Measurements from ENCODE around the gene LCN1.
A peak's percentile ranks its signal among the peaks of the same experiment; 100 is the strongest.

Gene LCN1

GRCh38 chr9:135498381-135499126, 22.7 kb upstream of the LCN1 start:
- Histone ChIP-seq H3K36me3 (peaks cover 21% of the 10 kb centered on the region), H3K9ac (no peak overlapping the region), H3K27ac (no peak overlapping the region), H3K4me1 (peaks cover 20% of the 10 kb centered on the region), H3K4me2 (peak overlapping the region; percentile 100), H3K4me3 (no peak overlapping the region), H4K20me1 (peaks cover 28% of the 10 kb centered on the region), H3K27me3 (no peaks in the 10 kb centered on the region), H3K9me3 (no peaks in the 10 kb centered on the region)
- TF ChIP-seq Cebpa-rat (IDR thresholded peaks at IDR 0.05): no peak

- H3K9ac ChIP-seq: peak overlapping the region; percentile 97
- H3K27ac ChIP-seq: peak overlapping the region; percentile 95; the same call in 1 of the 2 replicates
- H4K20me1 ChIP-seq: peaks cover 38% of the 10 kb centered on the region
- TF ChIP-seq Cebpa-rat (IDR thresholded peaks at IDR 0.05): no peak
- H3K9me3 ChIP-seq: no peaks in the 10 kb centered on the region
- H3K4me1 ChIP-seq: peaks cover 20% of the 10 kb centered on the region
- peaks cover 30% of the 10 kb centered on the region for H3K36me3 ChIP-seq
- peak overlapping the region; percentile 98 for H3K4me3 ChIP-seq
- no peaks in the 10 kb centered on the region for H3K27me3 ChIP-seq
- peak overlapping the region; percentile 100 for H3K4me2 ChIP-seq
Observed at GRCh38 chr9:135499326-135500070, 21.7 kb upstream of the LCN1 start.

- TF ChIP-seq Cebpa-rat (IDR thresholded peaks at IDR 0.05): no peak
- H3K9ac ChIP-seq: peak overlapping the region; percentile 97
- no peaks in the 10 kb centered on the region for H3K27me3 ChIP-seq
- H3K4me3 ChIP-seq: peak overlapping the region; percentile 98
- H3K36me3 ChIP-seq: peaks cover 36% of the 10 kb centered on the region
- H4K20me1 ChIP-seq: peaks cover 44% of the 10 kb centered on the region
- peaks cover 20% of the 10 kb centered on the region for H3K4me1 ChIP-seq
- H3K27ac ChIP-seq: peak overlapping the region; percentile 95; the same call in 1 of the 2 replicates
- no peaks in the 10 kb centered on the region for H3K9me3 ChIP-seq
- H3K4me2 ChIP-seq: peak overlapping the region; percentile 100
Observed at GRCh38 chr9:135500071-135500524, 21.1 kb upstream of the LCN1 start.

GRCh38 chr9:135500525-135501260, 20.5 kb upstream of the LCN1 start, which contains the start of gene MRPS2:
Gene MRPS2, plus strand, starts transcription at chr9:135500682. Its CDS starts 29 bp downstream, at chr9:135500711.
- no peak for TF ChIP-seq Cebpa-rat (IDR thresholded peaks at IDR 0.05)

GRCh38 chr9:135501261-135502167, 19.7 kb upstream of the LCN1 start:
- Histone ChIP-seq H3K27ac (peak overlapping the region; percentile 95), H3K9ac (peak overlapping the region; percentile 97), H3K27me3 (no peaks in the 10 kb centered on the region), H3K4me1 (peaks cover 20% of the 10 kb centered on the region), H3K4me2 (peak overlapping the region; percentile 100), H3K9me3 (no peaks in the 10 kb centered on the region), H3K36me3 (peaks cover 47% of the 10 kb centered on the region), H4K20me1 (peaks cover 53% of the 10 kb centered on the region), H3K4me3 (peak overlapping the region; percentile 98)
- TF ChIP-seq Cebpa-rat (IDR thresholded peaks at IDR 0.05): no peak

More at GRCh38 chr9:135500525-135501260, 20.5 kb upstream of the LCN1 start, which contains the start of gene MRPS2:
- Histone ChIP-seq H3K36me3 (peaks cover 42% of the 10 kb centered on the region), H3K27me3 (no peaks in the 10 kb centered on the region), H3K4me1 (peaks cover 20% of the 10 kb centered on the region), H3K4me3 (peak within 1 kb of the TSS; percentile 98), H3K27ac (peak within 1 kb of the TSS; percentile 95), H4K20me1 (peaks cover 50% of the 10 kb centered on the region), H3K4me2 (peak within 1 kb of the TSS; percentile 100), H3K9me3 (no peaks in the 10 kb centered on the region), H3K9ac (peak within 1 kb of the TSS; percentile 97)

GRCh38 chr9:135502168-135502872, 18.9 kb upstream of the LCN1 start:
- H3K4me3 ChIP-seq: peak overlapping the region; percentile 98
- peaks cover 53% of the 10 kb centered on the region for H4K20me1 ChIP-seq
- H3K27me3 ChIP-seq: no peaks in the 10 kb centered on the region
- H3K27ac ChIP-seq: peak overlapping the region; percentile 95; the same call in 1 of the 2 replicates
- no peak for TF ChIP-seq Cebpa-rat (IDR thresholded peaks at IDR 0.05)
- H3K9ac ChIP-seq: peak overlapping the region; percentile 97; the same call in 1 of the 2 replicates
- H3K36me3 ChIP-seq: peaks cover 47% of the 10 kb centered on the region
- H3K4me2 ChIP-seq: peak overlapping the region; percentile 100
- no peaks in the 10 kb centered on the region for H3K9me3 ChIP-seq
- H3K4me1 ChIP-seq: peaks cover 20% of the 10 kb centered on the region

GRCh38 chr9:135502873-135503321, 18.3 kb upstream of the LCN1 start:
- no peaks in the 10 kb centered on the region for H3K27me3 ChIP-seq
- H3K9ac ChIP-seq: no peak overlapping the region
- H3K36me3 ChIP-seq: peaks cover 47% of the 10 kb centered on the region
- H3K4me2 ChIP-seq: no peak overlapping the region; the same call in 1 of the 2 replicates
- peaks cover 20% of the 10 kb centered on the region for H3K4me1 ChIP-seq
- no peaks in the 10 kb centered on the region for H3K9me3 ChIP-seq
- no peak overlapping the region for H3K27ac ChIP-seq
- TF ChIP-seq Cebpa-rat (IDR thresholded peaks at IDR 0.05): no peak
- peaks cover 53% of the 10 kb centered on the region for H4K20me1 ChIP-seq
- H3K4me3 ChIP-seq: no peak overlapping the region

Measured in BLaER1 (cell line).